AG04450 (cell line): ENCODE data around the gene SULT6B1. TPM values are rescaled to one million over a fixed set of nuclear protein-coding genes. Genes with fewer than 3 reads are reported as not detected.

ENCODE experiments used
- CTCF ChIA-PET: fragments of 300-600, 350-600 bp; formaldehyde crosslinking; extraction: SDS; loops from one replicate; lab custom pipeline; 2022; ENCODE audit warnings: antibody characterized with exemption, inconsistent platforms; lab: Charles Lee
- POLR2A ChIA-PET: fragments of 350-600 bp; formaldehyde crosslinking; extraction: SDS; loops from one replicate; lab custom pipeline; 2021; ENCODE audit warnings: antibody characterized with exemption, inconsistent platforms; lab: Yijun Ruan, JAX
- DNase-seq: peaks from one replicate; pipeline ENCODE4 v3.0.0-alpha.2; 2011; ENCODE audit warnings: low read depth, low spot score
- H3K27ac ChIP-seq: one replicate; pipeline ENCODE4 v1.5.1; 2012; ENCODE audit warnings: low read depth, low read length, control low read depth
- H3K27me3 ChIP-seq: one replicate; pipeline ENCODE4 v1.6.0; 2012; ENCODE audit warnings: low read length; ENCODE audit not compliant: control insufficient read depth, insufficient read depth
- H3K4me3 ChIP-seq: 2 replicates; pipeline ENCODE4 v1.5.1; 2011; ENCODE audit warnings: mild to moderate bottlenecking, low read depth, low read length, control low read depth
- H3K9me3 ChIP-seq: 2 replicates; pipeline ENCODE4 v1.5.1; 2012; ENCODE audit warnings: low read length; ENCODE audit not compliant: control insufficient read depth, insufficient read depth
- polyA plus RNA-seq: library from polyadenylated mRNA; depleted of rRNA; stranded (reverse); fragments of >200 nt; gene quantifications from 2 replicates; pipeline ENCODE4 v1.2.3, GENCODE V29; 2011
- TF ChIP-seq, protein P1 (sequence below): IDR thresholded peaks from 2 replicates; pipeline ENCODE4 v1.5.1; 2011; ENCODE audit warnings: low read depth, low read length, control low read depth, inconsistent platforms

The SULT6B1 gene
- polyA plus RNA-seq, 1 experiment: not detected

DNA sequence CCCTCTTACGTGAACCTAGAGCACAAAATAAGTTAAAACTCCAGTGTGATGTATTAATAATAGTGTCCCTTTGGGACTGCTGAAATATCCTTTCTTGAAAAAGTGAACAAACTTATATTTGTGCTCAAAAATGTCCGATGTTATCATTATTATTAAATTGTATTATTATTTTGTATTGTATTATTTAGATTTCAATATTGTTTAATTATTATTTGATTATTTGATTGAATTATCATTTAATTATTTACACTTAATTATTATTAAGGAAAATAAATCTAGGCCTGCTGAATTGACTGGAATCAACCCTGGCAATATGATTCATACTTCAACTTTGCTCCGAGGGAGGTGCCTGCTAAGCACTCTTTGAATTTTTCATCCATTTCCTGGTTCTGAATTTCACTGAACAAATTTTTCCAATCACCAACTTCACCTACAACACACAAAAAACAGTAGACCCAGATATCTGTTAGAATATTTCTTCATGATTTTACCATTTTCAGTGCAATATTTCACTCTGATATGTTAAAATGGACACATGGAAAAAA, 20.8 kb downstream of the SULT6B1 start:
- DNase-seq: no peak
- Histone ChIP-seq H3K27me3 (no peaks in the 10 kb centered on the region), H3K4me3 (no peak overlapping the region), H3K27ac (no peak overlapping the region), H3K9me3 (peaks cover 12% of the 10 kb centered on the region)
- CTCF ChIA-PET: interaction anchor here (0.6 to 2.5 kb wide), 20 partner anchors 9 to 1240 kb away, joined by 3 to 16 read pairs (median 6); partner anchors contain the start of gene SULT6B1
- POLR2A ChIA-PET: no interaction called here
- TF ChIP-seq, protein P1, sequence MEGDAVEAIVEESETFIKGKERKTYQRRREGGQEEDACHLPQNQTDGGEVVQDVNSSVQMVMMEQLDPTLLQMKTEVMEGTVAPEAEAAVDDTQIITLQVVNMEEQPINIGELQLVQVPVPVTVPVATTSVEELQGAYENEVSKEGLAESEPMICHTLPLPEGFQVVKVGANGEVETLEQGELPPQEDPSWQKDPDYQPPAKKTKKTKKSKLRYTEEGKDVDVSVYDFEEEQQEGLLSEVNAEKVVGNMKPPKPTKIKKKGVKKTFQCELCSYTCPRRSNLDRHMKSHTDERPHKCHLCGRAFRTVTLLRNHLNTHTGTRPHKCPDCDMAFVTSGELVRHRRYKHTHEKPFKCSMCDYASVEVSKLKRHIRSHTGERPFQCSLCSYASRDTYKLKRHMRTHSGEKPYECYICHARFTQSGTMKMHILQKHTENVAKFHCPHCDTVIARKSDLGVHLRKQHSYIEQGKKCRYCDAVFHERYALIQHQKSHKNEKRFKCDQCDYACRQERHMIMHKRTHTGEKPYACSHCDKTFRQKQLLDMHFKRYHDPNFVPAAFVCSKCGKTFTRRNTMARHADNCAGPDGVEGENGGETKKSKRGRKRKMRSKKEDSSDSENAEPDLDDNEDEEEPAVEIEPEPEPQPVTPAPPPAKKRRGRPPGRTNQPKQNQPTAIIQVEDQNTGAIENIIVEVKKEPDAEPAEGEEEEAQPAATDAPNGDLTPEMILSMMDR: no peak

DNA sequence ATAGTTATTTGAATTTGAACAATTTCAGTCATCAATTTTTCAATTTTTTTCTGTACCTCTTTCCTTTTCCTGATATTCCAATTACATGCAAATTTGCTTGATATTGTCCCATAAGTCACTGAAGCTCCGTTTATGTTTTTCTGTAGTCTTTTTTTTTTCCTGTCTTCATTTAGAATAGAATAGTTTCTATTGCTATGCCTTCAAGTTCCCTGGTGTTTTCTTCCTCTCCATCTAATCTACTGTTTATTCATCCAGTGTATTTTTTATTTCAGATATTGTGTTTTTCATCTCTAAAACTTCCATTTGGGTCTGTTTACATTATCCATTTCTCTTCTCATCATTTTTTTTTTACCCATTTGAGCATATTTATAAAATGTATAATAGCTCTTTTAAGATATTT, 23.7 kb downstream of the SULT6B1 start:
- peaks cover 12% of the 10 kb centered on the region for H3K9me3 ChIP-seq
- no peak overlapping the region for H3K27ac ChIP-seq
- H3K27me3 ChIP-seq: no peaks in the 10 kb centered on the region
- CTCF ChIA-PET: no interaction called here
- H3K4me3 ChIP-seq: no peak overlapping the region
- TF ChIP-seq, protein P1: no peak
- DNase-seq: no peak
- POLR2A ChIA-PET: no interaction called here

DNA sequence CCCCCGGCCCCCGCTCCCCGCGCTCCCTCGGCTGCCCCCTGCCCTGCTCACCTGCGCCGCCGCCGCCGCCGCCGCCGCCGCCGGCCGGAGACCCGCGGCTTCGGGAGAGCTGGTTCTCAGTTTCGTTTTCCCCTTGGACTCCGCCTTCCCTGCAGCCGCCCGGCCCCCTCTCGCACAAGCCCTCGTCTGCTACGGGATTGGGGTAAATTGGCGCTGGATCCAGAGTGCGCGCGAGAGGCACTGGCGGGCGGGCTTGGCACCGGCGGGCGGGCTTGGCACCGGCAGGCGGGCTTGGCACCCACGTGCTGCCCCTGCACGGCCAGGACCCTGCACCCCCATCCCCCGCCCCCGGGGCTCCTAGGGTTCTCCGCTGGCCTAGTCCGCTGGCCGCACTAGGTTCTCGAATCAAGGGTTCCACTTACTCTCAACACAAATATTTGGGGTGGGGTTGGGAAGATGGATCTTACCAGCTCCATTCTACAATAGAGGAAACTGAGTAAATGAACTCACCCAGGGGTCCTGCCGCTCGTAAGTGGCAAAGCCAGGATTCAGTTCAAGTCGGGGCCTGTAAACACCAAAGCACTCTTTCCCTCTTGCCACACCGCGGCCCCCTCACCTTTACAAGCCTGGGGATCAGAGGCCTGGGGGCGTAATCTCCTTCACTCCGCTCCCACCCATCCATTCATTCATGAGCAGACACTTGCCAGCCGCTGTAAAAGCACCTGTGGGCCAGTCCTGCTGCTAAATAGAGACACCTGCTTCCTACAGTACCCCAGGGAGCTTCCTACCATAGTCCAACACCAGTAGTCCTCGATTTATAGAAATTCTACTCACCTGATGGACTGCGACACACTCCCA, 31.4 kb downstream of the SULT6B1 start, which contains the start of gene EIF2AK2:
Gene EIF2AK2 (minus strand): TSS at position 124 of the 858 bp plus-strand sequence. CDS start 9,174 bp downstream, outside the sequence.
- peak within 1 kb of the TSS; percentile 87 for H3K4me3 ChIP-seq
- ChIA-PET CTCF (interaction anchor here (0.6 kb wide), 2 partner anchors 11 to 29 kb away, joined by 3 to 4 read pairs; no protein-coding TSS in a partner anchor), POLR2A (interaction anchor here (0.6 to 1.4 kb wide), 2 partner anchors 24 to 696 kb away, joined by 3 to 6 read pairs; no protein-coding TSS in a partner anchor)
- H3K27ac ChIP-seq: peak within 1 kb of the TSS; percentile 88
- peaks cover 4% of the 10 kb centered on the region; the same call in 1 of the 2 replicates for H3K9me3 ChIP-seq
- DNase-seq: peak; percentile 43
- TF ChIP-seq, protein P1: no peak
- no peaks in the 10 kb centered on the region for H3K27me3 ChIP-seq

DNA sequence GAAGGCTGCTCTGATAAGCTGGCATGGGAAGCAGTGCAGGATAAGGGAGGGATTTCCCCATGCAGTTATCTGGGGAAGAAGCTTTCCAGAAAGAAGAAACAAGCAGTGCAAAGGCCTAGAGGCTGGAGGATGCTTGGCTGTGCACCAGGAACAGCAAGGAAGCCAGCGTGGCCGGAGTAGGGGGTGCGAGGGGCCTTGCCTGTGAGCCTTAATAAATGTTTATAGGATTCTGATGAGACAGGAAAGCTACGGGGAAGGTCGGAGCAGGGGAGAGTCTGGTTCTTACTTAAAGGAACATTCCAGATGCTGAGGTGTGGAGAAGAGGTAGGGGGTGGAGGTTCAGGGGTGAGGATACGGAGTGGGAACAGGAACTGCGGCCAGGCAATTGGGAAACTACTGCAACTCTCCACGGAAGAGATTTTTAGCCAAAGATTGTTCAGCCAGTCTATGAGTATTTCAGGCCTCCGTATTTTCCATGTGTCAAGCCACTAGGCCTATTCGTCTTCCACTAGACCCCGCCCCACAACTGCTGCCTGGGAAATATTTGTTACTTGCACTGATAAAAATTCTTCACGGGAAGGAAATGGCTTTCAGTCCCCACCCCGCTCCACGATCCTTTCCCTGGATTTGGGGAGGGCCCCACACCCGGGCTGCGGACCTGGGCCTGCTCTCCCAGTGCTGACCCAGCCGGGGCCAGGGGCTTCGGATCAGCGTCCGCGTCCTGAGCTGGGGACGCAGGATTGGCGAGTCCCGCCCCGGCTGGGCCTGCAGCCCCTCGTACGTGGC, 32.2 kb downstream of the SULT6B1 start:
- Histone ChIP-seq H3K27ac (peak overlapping the region; percentile 88), H3K27me3 (no peaks in the 10 kb centered on the region), H3K9me3 (peaks cover 8% of the 10 kb centered on the region; the same call in 1 of the 2 replicates), H3K4me3 (peak overlapping the region; percentile 87)
- ChIA-PET POLR2A (interaction anchor here (0.6 to 1.4 kb wide), 3 partner anchors 25 to 697 kb away, joined by 3 to 6 read pairs (median 3); no protein-coding TSS in a partner anchor), CTCF (interaction anchor here (2.2 kb wide), 1 partner anchor 12 kb away, joined by 9 read pairs; no protein-coding TSS in a partner anchor)
- DNase-seq: no peak
- TF ChIP-seq, protein P1: no peak
